NCI-H1048 (cell line): ENCODE measurements around the gene ITPRID1.

Source experiments
- DNase-seq: peaks from one replicate; lab custom pipeline; 2025; lab: John Stamatoyannopoulos, UW

The ITPRID1 gene

GRCh38 chr7:31695859-31696614 lies 182.1 kb downstream of the ITPRID1 start:
- no peak for DNase-seq

DNA sequence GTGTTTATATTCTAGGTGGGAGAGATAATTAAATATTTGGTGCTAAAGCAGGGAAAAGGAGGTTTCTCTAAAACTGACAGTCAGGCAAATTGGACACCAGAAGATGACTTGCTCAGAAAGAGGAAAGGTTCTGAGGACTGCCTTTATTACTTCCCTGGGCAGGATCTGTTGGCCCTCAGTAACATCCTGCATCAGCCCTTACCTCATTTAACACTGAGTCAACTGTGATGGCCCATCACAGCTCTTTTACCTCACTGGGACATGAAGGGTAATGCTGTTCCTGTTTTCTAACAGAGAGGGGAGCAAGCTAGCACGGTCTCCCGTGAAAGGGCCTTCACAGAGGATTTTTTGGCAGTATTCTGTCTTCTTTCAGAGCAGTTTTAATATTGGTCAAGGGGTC lies 185.2 kb downstream of the ITPRID1 start:
- no peak for DNase-seq

GRCh38 chr7:31702354-31702753 lies 188.5 kb downstream of the ITPRID1 start:
- no peak for DNase-seq

- DNase-seq = no peak
These were observed 191.5 kb downstream of the ITPRID1 start for GRCh38 chr7:31705377-31705776.

DNA sequence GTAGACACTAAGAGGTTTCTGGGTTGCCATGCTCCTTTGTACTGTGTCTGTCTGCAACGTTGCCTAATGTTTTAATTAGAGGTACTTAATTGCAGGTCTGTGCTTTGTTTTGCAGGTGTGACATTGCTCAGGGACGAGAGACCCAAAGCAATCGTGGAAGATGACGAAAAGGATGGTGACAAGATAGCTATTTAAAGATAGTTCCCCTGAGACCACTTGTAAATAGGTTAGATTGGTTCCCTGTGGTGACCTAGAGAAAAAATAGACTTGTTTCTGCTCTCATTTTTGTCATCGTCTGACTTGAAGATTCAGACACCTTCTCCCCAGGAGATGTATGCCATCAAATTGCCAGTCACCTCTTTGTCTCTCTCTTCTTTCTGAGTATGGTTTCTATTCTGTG lies 193.2 kb downstream of the ITPRID1 start:
- DNase-seq = no peak
